ENCODE data around the gene TTLL8.

Gene TTLL8

DNA sequence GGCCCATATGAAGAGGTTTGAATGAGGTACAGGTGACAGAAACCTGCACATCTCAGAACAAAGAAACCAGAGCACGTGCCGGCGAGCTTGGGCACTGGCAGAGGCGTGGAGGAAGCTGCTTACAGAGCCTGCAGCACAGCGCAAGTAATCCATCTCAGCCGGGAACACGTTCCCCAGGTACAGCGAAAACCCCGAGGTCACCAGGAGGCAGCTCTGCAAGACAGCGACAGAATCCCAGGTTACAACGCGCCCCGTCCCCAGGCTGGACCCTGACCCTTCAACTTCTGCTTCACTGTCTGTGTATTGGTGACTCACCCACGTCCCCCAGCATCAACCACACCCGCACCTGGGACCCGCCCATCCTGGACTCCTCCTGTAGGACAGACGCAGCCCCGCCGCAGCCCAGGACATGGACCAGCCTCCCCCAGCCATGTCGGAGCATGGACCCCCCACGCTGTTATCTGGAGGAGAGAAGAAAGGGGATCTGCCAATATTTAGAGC is 24.9 kb upstream of the TTLL8 start:
- no peak for DNase-seq

DNA sequence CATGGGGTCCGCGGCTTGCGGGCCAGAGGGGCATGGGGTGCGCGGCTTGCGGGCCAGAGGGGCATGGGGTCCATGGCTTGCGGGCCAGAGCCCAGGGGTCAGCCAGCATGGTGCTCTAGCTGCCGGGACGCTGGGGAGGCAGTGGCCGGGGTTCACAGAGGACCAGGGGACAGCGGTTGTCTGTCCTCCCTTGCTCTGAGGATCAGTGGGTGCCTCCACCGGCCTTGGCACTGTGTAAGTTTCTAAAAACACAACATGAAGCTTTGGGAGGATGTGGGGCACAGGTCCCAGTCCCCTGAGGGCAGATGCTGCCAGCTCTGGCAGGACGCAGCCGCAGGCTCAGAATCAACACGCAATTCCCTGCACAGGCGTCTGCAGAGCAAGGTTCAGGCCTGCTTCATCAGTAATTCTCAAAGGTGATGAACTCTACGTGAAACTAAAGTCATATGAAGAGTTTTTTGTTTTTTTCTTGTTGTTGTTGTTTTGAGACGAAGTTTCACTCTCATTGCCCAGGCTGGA is 24.2 kb upstream of the TTLL8 start:
- no peak for DNase-seq

DNA sequence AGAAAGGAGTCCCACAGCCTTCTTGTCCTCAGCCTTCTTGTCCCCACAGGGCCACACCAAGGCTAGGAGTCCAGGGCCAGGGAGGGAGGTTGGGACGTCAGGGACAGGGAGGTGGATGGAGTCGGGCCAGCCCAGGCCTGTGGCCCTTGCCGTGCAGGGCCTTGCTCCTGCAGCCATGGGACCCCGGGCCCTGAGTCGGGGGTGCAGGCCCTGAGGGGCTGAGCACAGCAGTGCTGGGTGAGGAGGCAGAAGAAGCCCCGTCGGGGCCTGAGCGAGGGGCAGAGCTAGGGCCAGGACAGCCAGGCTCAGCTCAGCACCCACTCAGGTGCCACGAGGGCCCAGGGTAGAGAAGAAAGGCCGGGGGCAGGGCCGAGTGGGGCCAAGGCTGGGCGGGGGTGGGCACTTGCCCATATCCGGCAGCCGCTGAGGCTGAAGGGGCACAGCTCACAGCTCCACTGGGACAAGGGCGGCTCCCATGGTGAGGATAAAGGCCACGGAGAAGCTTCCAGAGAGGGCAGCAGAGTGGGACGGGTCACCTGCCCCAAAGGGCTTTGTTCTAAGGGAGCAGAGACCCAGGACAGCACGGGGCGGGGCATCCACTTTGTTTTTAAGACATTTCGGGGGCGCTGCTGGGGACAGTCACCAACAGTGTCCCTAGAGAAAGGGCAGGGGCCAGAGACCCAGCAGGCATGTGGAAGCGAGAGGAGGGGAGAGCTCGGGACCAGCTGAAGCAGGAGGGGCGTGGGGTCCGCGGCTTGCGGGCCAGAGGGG is 23.5 kb upstream of the TTLL8 start:
- DNase-seq: no peak

DNA sequence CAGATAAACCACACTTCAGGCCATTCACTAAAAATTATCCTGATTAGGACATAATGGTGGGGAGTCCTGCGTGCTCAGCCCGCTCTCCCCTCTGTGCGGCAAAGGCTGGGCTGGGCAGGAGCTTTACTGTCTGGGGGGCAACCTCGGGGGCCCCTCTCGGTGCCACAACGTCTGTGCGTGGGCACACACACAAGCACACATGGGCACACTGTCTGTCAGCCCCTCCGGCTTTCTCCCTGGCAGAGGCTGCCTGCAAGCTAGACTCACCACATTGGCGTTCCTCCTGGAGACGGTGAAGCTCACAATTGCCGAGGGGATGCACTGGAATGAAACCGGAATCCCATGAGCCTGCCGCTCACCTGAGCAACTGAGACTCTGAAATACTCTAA is 22.0 kb upstream of the TTLL8 start:
- no peak for DNase-seq

DNA sequence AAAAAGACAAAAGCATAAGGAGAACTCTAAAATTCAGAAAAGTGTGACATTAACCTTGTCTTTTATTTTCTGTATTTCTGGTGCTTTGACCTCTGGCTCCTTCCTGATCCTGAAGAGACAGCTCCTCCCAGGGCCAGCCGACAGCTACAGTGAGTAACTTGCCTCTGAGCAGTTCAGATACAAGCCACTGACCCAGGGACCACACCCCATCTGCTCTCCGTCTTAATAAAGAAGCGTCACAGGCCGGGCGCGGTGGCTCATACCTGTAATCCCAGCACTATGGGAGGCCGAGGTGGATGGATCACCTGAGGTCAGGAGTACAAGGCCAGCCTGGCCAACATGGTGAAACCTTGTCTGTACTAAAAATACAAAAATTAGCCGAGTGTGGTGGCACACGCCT is 20.7 kb upstream of the TTLL8 start:
- DNase-seq: no peak

DNA sequence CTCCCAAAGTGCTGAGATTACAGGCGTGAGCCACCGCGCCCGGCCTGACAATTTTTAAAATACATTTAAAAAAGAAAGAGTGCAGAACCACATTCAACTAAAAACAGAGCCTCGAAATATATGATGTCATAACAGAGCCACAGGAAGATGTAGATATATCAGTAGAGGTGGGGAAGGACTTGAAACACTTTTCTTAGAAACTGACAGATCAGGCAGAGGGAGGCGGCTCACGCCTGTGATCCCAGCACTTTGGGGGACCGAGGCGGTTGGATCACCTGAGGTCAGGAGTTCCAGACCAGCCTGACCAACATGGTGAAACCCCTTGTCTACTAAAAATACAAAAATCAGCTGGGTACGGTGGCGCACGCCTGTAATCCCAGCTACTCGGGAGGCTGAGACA is 20.1 kb upstream of the TTLL8 start:
- DNase-seq: no peak

DNA sequence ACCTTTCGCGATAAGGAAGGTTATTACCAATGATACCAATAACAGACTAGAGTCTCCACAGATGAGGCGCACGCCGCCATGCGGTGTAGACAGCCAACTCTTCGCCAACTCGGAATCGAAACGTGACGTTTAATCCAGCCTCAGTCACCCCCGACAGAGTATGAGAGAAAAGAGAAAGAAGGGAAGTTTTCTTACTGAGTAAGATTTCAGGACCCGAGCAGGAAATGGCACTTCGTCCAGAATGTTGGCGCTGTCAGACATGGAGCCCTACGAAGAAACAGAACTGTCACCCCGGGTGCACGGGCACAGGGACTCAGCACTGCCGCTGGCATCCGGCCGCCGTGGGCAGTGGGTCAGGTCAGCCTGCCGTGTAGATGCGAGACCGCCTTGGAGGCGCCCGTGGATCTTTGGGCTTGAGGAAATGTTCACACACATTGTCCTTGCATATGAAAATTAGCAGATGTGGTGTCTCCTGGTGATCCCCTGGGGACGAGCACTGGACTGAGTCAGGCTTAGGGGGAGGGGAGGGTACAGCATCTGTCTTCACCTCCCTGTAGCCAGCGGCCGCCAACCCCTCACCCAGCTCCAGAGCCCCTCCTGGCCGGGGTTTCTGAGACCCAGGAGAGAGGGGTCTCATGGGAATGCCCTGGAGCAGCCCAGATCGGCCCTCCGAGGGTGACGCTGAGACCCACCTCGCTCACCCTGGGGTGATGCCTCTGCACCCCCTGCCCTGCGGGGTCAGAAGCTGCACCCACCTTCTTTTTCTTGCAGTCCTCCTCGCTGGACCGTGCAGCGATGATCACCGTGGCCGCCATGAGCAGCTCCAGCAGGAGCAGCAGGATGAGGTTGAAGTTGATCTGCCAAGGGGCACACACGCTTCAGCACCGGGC is 18.8 kb upstream of the TTLL8 start:
- DNase-seq: no peak

DNA sequence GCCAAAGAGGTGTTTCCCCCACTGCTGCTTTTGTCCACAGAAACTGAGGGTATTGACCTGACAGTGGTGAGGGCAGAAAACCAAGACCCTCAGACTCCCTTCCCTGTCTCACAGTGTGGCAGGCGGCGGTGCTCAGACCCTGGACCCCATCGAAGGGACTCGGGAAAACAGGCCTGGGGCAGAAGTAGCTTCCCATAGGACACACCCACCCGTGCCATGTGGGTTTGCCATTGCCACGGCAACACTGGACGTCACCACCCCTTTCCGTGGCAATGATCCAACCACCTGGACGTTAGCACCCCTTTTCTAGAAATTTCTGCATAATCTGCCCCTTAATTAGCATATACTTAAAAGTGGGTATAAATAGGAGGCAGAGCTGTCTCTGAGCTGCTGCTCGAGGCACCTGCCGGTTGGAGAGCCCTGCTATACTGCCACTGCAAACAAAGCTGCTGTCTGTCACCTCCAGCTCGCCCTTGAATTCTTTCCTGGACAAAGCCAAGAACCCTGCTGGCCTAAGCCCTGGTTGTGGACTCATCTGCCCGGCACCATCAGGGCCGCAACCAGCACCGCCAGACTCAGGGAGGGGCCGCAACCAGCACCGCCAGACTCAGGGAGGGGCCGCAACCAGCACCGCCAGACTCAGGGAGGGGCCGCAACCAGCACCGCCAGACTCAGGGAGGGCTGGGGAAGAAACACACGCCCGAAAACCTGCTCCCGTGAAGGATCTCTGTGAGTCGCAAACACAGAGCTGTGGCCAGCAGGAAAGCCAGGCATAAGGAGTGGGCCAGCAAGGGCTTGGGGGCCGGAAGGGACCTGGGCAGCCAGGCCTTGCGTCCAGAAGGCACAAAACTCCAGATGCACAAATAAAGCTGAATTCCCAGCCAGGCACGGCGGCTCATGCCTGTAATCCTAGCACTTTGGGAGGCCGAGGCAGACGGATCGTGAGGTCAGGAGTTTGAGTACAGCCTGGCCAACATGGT is 16.7 kb upstream of the TTLL8 start:
- no peak for DNase-seq

DNA sequence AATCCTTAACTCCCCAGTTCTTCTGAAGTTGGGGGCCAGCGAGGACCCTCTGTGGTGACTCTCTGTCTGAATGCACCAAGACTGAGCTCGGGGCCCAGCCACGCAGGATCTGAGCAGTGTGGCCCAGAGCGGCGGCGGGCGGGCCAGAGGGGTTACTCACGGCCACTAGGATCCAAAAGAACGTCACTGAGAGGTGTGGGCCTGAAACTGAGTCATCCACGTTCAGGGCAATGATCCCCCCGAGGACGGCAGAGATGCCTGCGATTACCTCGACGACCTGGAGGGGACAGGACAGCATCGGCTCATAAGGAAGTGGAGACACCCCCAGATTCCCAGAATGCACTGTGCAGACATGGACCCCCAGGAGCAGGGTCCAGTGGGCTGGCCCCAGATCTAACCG is 16.0 kb upstream of the TTLL8 start:
- no peak for DNase-seq

DNA sequence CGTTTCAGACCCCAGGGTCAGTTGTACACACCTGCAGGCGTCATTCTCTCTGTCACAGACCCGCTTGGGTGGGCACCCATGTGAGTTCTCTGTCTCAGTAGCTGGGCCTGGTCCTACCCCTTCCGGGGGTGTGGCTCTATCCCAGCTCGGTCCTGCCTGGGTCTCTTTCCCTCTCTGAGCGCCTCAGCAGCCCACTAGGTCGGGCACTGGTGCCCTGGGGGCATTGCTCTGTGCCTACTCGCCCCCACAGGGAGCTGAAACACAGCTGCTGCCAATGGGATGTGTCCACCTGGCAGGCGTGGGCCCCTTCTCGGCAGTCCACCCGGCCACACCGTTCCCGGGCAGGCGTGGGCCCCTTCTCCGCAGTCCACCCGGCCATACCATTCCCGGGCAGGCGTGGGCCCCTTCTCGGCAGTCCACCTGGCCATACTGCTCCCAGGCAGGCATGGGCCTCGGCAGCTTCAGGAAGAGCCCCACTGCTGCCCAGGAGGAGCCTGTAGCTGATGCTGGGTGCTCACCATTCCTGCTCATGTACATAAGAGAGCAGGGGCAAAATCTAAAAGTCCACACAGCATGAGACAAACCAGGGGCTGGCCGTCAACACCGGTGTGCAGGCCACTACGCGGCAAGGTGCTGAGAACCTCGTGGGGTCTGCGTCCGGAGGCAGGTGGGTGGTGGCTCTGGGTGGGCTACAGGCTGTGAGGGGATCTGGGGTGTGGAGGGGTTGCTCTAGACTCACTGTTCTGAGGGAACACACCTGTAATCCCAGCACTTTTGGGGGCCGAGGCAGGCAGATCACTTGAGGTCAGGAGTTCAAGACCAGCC is 14.8 kb upstream of the TTLL8 start:
- no peak for DNase-seq

DNA sequence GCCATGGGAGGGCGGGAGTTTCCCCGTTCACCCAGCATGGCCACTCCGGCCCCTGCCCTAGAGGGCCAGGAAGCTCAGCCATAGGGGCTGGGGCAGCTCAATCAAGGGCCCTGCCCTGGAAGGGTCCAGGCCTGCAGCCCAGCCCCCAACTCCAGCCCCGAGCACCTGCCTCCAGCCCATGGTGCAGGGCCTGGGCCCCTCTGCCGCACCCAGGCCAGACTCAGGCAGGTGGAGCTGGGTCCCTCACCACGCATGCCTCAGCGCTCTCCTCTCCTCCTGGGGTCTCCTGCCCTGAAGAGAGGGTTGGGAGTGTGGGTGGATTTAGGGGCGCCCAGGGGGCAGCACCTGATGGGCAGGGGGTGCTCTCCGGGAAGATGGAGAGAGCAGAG is 14.1 kb upstream of the TTLL8 start:
- no peak for DNase-seq

DNA sequence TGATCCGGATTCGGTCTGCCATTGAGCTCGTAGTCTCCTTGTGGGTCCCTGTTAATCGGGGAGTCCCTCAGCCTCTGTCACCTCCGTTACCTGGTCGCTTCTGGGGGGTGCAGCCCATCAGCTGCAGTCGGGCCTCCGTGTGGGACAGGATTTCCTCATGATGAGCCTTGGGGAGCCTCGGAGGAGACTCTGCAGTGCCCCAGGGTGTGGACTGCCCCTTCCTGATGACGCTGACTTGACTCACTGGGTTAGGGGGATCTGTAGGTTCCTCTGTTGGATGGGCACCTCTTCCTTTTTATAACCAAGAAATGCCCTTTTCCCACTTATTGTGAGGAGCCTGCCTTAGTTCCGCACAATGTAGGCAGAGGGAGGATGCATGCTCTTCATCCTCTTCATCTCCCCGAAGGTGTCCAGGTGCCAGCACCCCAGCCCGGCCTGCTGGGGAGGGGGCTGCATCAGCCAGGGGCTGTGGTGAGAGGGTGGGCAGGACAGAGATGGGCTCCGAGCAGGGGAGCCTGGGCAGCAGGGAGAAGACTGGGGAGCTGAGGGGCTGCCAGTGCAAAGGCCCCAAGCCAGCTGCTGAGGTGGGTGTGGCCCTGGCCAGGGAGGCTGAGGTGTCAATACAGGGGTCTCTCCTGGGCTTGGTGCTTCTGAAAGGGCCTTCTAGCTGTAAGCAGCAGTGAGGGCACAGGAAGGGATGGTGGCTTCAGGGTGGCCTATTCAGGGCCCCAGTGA is 13.5 kb upstream of the TTLL8 start:
- no peak for DNase-seq

DNA sequence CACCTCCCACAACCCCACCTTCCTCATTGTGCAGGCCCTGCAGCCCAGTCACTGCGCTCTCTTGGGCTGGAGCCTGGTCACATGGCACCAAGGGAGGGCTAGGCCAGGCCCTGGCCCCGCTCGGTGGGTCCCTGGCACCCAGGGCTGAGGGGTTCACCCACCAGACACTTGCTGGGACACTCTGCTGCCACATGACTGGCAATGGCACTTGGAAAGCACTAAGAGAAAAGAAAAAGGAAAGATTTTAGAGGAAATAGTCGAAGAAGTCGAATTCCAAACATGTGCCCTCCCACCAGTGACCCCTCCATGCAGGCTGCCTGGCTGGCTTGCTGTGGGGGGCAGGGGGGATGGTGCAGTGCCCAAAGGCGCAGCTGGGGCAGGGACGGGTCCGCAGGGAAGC is 12.3 kb upstream of the TTLL8 start:
- DNase-seq: no peak

DNA sequence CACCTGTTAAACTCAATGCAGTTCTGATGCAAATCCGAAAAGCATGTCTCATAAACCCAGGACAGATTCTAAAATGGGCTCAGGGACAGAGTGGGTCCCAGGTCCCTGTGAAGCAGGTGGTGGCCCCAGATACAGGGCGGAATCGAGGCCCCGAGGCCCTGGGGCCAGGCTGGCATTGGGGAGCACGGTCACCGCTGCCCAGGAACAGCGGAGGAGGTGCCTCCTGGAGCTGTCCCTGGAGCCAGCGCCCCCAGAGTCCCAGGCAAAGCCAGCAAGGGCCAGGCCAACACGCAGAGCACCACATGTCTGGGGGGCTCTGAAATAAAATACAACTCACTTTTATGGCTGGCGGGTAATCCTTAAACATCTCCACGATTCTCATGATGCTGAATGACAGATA is 10.0 kb upstream of the TTLL8 start:
- no peak for DNase-seq

DNA sequence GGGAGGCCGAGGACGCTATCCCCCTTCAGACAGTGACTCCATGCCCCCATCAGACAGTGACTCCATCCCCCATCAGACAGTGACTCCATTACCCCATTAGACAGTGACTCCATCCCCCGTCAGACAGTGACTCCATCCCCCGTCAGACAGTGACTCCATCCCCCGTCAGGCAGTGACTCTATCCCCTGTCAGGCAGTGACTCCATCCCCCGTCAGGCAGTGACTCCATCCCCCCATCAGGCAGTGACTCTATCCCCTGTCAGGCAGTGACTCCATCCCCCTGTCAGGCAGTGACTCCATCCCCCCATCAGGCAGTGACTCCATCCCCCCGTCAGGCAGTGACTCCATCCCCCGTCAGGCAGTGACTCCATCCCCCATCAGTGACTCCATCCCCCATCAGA is 9.1 kb upstream of the TTLL8 start:
- DNase-seq: no peak

DNA sequence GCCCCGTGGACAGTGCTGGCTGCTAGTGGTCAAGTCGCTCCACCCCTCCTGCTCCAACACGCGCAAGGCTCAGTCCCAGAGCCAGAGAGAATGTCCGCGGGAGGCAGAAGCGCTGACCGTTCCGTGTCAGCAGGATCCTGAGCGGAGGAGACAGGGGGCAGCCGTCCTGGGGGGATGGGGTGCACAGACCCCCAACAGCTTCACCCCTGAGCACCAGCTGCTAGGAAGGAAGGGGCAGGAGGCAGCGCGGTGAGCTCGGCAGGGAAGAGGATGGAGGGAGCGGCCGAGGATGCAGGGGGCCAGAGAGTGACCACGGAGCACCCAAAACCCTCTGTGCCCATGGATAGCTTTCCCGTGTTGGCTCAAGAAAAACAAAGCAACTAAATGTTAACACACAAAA is 6.4 kb upstream of the TTLL8 start:
- DNase-seq: no peak

DNA sequence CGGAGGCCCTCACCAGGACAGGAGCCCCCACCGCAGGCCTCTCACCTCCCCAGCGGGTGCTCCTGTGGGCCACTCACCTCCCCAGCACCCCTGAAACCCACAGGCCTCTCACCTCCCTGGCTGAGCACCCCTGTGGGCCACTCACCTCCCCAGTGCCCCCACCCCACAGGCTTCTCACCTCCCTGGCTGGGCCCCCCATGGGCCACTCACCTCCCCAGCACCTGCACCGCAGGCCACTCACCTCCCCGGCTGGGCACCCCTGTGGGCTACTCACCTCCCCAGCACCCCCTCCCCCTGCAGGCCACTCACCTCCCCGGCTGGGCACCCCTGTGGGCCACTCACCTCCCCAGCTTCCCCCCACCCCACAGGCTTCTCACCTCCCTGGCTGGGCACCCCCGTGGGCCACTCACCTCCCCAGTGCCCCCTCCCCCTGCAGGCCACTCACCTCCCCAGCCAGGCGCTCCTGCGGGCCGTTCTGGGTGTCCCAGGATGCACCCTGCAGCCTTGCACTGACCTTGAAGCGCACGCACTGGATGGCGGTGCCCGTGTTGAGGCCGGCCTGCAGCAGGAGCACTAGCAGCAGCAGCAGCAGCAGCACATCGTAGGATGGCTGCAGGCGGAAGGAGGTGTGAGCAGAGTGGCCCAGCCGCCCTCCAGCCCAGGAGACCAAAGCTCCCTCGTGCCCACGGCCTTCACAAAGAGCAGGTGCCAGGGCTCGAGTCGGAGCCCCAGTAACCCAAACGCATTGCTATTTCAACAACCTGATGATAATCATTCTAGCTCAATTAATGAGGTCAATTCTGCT is 5.7 kb upstream of the TTLL8 start:
- DNase-seq: no peak

DNA sequence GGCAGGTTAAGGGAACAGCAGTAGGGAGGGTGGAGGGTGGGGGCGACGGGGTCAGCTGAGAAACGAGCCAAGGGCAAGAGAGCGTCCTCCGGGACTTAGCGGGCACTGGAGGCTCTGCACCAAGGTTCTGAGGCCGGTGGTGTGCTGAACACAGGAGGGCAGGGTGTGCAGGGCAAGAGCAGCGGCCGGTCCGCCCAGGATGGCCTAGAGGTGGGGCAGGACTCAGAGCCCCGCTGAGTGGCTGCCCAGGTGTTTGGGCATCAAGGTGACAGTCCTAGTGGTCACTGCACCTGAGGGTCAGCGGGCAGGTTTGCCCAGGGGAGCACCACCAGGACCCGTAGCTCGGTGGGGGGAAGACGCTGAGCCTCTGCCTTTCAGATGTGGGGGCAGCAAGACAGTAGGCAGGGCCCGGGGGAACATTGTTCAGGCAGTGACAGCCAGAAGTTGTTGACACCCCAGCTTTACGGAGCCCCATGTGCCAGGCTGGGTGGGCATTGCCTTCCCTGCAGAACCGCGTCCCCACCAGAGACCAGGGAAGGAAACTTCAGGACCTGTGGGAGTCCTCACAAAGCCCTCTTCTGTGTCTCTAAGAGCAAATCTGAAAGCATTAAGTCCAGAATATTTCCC is 4.5 kb upstream of the TTLL8 start:
- no peak for DNase-seq

DNA sequence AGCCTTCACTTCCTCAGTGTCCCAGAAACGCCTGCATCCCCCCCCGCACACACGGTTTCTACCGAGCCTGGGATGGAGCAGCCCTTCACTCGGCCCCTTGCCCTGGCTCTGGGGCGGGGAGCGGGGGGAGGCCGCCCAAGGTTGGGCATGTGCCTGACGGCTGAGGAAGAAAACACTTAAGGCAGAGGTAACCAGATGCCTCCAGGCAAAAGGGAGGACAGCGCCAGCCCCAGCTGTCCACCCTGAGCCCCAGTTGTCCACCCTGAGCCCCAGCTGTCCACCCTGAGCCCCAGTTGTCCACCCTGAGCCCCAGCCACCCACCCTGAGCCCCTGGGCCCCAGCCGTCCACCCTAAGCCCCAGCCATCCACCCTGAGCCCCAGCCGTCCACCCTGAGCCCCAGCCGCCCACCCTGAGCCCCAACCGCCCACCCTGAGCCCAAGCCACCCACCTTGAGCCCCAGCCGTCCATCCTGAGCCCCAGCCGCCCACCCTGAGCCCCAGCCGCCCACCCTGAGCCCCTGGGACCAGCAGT is 3.8 kb upstream of the TTLL8 start:
- no peak for DNase-seq
